Measurements from ENCODE around the gene NTM. TPM values are rescaled to one million over a fixed set of nuclear protein-coding genes. Genes with fewer than 3 reads are reported as not detected.

Gene NTM
- total and polyA plus RNA-seq, 2 donors (not counting 3 experiments of a cell fraction or from before 2014, with no cell fraction given) = 1.00 to 1.1 TPM

DNA sequence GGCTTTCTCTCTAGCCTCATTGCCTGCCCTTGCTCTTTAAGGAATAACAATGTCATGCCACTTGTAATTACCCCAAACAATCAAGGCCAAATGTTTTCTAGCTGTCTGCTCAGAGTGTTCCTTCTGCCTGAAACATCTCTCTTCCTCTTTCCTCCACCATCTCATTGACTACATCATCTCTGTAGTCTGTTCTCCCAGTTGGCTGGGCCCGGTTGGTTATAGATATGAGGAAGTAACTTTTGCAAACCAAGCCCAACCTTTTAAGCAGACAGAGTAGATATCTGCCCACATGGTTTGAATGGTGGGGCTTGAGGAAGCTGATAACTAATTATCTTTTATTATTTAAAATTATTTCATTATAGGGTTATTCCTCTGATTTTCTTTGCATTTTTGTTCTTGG is 104.5 kb downstream of the NTM start:
- CTCF ChIA-PET = no interaction called here
- Histone ChIP-seq H4K20me1 (replicated peaks; ENCODE audit: control insufficient read depth, extremely low read depth, insufficient read depth, low read length) (no peaks in the 10 kb centered on the region), H3K79me2 (ENCODE audit: control insufficient read depth, insufficient read depth, low read length) (no peaks in the 10 kb centered on the region), H3K9me1 (replicated peaks; ENCODE audit: control insufficient read depth, extremely low read depth, insufficient read depth, low read length) (no peaks in the 10 kb centered on the region), H3K27me3 (ENCODE audit: control insufficient read depth in 2 of 2, insufficient read depth in 2 of 2, low read length in 2 of 2) (no peaks in the 10 kb centered on the region), H3K36me3 (ENCODE audit: control insufficient read depth in 2 of 2, extremely low read depth in 1 of 2, insufficient read depth in 2 of 2, low read length in 2 of 2) (no peaks in the 10 kb centered on the region), H3K4me3 (replicated peaks in 1 of 3; ENCODE audit: insufficient read depth in 1 of 3, low read depth in 1 of 3, low read length in 3 of 3) (no peak overlapping the region), H3K9ac (replicated peaks; ENCODE audit: extremely low read depth, insufficient read depth, low read length) (no peak overlapping the region), H3K9me3 (replicated peaks; ENCODE audit: control insufficient read depth, insufficient read depth, low read length) (peaks cover 1% of the 10 kb centered on the region), H2AFZ (ENCODE audit: low read depth, low read length) (no peak overlapping the region), H3K4me2 (ENCODE audit: insufficient read depth, low read length) (no peak overlapping the region), H3K4me1 (ENCODE audit: control insufficient read depth, extremely low read depth, insufficient read depth, low read length) (no peaks in the 10 kb centered on the region), H3K27ac (ENCODE audit: insufficient read depth, low read depth, low read length) (no peak overlapping the region)
- no TSS peak for BruUV-seq (replicated peaks)
- POLR2A ChIA-PET = no interaction called here
- intact Hi-C loops (cut with micrococcal nuclease) = no loop called here
- FAIRE-seq (no peak), DNase-seq (ENCODE audit: low read depth, low spot score) (no peak)
- TF ChIP-seq, protein P1, sequence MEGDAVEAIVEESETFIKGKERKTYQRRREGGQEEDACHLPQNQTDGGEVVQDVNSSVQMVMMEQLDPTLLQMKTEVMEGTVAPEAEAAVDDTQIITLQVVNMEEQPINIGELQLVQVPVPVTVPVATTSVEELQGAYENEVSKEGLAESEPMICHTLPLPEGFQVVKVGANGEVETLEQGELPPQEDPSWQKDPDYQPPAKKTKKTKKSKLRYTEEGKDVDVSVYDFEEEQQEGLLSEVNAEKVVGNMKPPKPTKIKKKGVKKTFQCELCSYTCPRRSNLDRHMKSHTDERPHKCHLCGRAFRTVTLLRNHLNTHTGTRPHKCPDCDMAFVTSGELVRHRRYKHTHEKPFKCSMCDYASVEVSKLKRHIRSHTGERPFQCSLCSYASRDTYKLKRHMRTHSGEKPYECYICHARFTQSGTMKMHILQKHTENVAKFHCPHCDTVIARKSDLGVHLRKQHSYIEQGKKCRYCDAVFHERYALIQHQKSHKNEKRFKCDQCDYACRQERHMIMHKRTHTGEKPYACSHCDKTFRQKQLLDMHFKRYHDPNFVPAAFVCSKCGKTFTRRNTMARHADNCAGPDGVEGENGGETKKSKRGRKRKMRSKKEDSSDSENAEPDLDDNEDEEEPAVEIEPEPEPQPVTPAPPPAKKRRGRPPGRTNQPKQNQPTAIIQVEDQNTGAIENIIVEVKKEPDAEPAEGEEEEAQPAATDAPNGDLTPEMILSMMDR (IDR thresholded peaks at IDR 0.05; ENCODE audit: extremely low read depth in 1 of 2, insufficient read depth in 1 of 2, low read depth in 1 of 2, low read length in 2 of 2) = no peak
- TF ChIP-seq FOS (IDR thresholded peaks at IDR 0.05; ENCODE audit: borderline replicate concordance, insufficient read depth, low read length) = no peak
- dilution Hi-C loops (cut with MboI; ENCODE audit: extremely low pct_ligation_motif_present, low sequenced_read_pairs) = no loop called here

DNA sequence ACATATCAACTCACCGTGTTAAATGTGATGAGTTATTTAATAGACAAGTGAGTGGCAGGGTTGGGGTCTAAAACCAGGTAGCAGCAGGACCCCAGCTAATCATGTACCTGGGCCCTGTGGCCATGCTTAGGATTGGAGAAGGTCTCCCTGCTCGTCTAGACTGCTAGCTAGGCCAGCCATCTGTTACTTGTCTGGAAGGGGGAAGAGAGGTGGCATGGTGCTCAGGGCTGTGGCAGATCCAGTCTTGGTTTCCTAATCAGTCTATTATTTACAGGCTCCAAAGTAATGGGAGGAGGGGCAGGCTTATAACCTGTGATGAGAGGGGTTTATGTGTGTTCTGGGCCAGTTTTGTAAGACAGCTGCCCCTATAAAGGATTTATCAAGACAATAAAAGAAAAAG is 105.9 kb downstream of the NTM start:
- Histone ChIP-seq H3K9me3 (replicated peaks; ENCODE audit: control insufficient read depth, insufficient read depth, low read length) (peaks cover 1% of the 10 kb centered on the region), H3K79me2 (ENCODE audit: control insufficient read depth, insufficient read depth, low read length) (no peaks in the 10 kb centered on the region), H3K4me1 (ENCODE audit: control insufficient read depth, extremely low read depth, insufficient read depth, low read length) (no peaks in the 10 kb centered on the region), H3K36me3 (ENCODE audit: control insufficient read depth in 2 of 2, extremely low read depth in 1 of 2, insufficient read depth in 2 of 2, low read length in 2 of 2) (no peaks in the 10 kb centered on the region), H3K27me3 (ENCODE audit: control insufficient read depth in 2 of 2, insufficient read depth in 2 of 2, low read length in 2 of 2) (no peaks in the 10 kb centered on the region), H3K9me1 (replicated peaks; ENCODE audit: control insufficient read depth, extremely low read depth, insufficient read depth, low read length) (no peaks in the 10 kb centered on the region), H3K4me3 (replicated peaks in 1 of 3; ENCODE audit: insufficient read depth in 1 of 3, low read depth in 1 of 3, low read length in 3 of 3) (no peak overlapping the region), H3K4me2 (ENCODE audit: insufficient read depth, low read length) (no peak overlapping the region), H3K9ac (replicated peaks; ENCODE audit: extremely low read depth, insufficient read depth, low read length) (no peak overlapping the region), H4K20me1 (replicated peaks; ENCODE audit: control insufficient read depth, extremely low read depth, insufficient read depth, low read length) (no peaks in the 10 kb centered on the region), H2AFZ (ENCODE audit: low read depth, low read length) (no peak overlapping the region), H3K27ac (ENCODE audit: insufficient read depth, low read depth, low read length) (no peak overlapping the region)
- intact Hi-C loops (cut with micrococcal nuclease) = no loop called here
- TF ChIP-seq GATA2 (IDR thresholded peaks at IDR 0.05; ENCODE audit: insufficient read depth, insufficient read length, low read depth, low read length) = no peak
- TF ChIP-seq, protein P2, sequence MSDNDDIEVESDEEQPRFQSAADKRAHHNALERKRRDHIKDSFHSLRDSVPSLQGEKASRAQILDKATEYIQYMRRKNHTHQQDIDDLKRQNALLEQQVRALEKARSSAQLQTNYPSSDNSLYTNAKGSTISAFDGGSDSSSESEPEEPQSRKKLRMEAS (IDR thresholded peaks at IDR 0.05; ENCODE audit: insufficient read depth, insufficient read length) = no peak
- POLR2A ChIA-PET = no interaction called here
- no peak for FAIRE-seq
- no TSS peak for BruUV-seq (replicated peaks)
- CTCF ChIA-PET = no interaction called here
- DNase-seq (ENCODE audit: low read depth, low spot score) = no peak
- dilution Hi-C loops (cut with MboI; ENCODE audit: extremely low pct_ligation_motif_present, low sequenced_read_pairs) = no loop called here

Data from endothelial cell of umbilical vein (primary cell).